Left ventricle myocardium inferior (tissue), 1 donor: ENCODE data around the gene SLC22A8. TPM values are rescaled to one million over a fixed set of nuclear protein-coding genes. Genes with fewer than 3 reads are reported as not detected.

Source experiments
- DNase-seq: peaks from one replicate; pipeline ENCODE4 v3.0.0-alpha.2; 2020
- H3K27ac ChIP-seq: fragments of 200-600 bp; replicated peaks from 2 replicates; pipeline ENCODE4 v1.8.0; 2021
- H3K27me3 ChIP-seq: fragments of 200-600 bp; 2 replicates; pipeline ENCODE4 v1.8.0; 2021; ENCODE audit warnings: low read depth
- H3K36me3 ChIP-seq: fragments of 200-600 bp; 2 replicates; pipeline ENCODE4 v1.8.0; 2021
- H3K4me1 ChIP-seq: fragments of 200-600 bp; 2 replicates; pipeline ENCODE4 v1.8.0; 2021
- H3K4me3 ChIP-seq: fragments of 200-600 bp; 2 replicates; pipeline ENCODE4 v1.8.0; 2021; ENCODE audit warnings: mild to moderate bottlenecking, moderate library complexity
- H3K9me3 ChIP-seq: fragments of 200-600 bp; replicated peaks from 2 replicates; pipeline ENCODE4 v1.8.0; 2021
- intact Hi-C: fragments of 100-400 bp; cut with micrococcal nuclease; formaldehyde crosslinking; loops from one replicate; pipeline ENCODE4 v1.11.0; 2022
- total RNA-seq: library from RNA; stranded (reverse); fragmentation: NEBNext Ultra II Directional; extraction: Animal tissue kit (Norgen Biotek cat#: 25700); gene quantifications from one replicate; pipeline ENCODE4 v1.2.1, GENCODE V29; 2021
- TF ChIP-seq, protein P1 (sequence below): fragments of 200-600 bp; IDR thresholded peaks from 2 replicates; pipeline ENCODE4 v1.8.0; 2021; ENCODE audit warnings: antibody characterized with exemption, mild to moderate bottlenecking, borderline replicate concordance
- donor health status: DM: no; HTN: yes; CAD: no; lungs with severe emphysema.

The SLC22A8 gene
- total RNA-seq, 1 donor from 2014 or later = not detected

DNA sequence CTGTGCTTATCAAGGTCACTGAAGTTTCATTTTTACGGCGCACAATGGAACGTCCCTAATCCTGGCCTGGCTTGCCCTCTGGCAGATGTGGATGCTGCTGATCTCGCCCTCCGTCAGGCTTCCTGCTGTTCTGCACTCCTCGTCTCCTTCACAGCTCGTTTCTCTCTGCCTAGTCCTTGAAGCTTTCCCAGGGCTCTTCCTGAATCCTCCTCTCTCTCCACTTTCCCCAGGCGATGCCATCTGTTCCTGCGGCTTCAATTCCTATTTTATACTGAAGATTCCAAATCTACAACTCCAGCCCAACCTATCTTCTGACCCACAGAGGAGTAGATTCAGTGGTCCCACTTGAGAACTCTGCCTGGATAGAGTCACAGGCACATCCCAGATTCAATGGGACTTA lies 14.2 kb downstream of the SLC22A8 start:
- Histone ChIP-seq H3K36me3 (no peaks in the 10 kb centered on the region), H3K4me1 (no peaks in the 10 kb centered on the region), H3K27ac (no peak overlapping the region), H3K4me3 (no peak overlapping the region), H3K9me3 (no peaks in the 10 kb centered on the region), H3K27me3 (peaks cover 19% of the 10 kb centered on the region)
- intact Hi-C loops = no loop called here
- TF ChIP-seq, protein P1, sequence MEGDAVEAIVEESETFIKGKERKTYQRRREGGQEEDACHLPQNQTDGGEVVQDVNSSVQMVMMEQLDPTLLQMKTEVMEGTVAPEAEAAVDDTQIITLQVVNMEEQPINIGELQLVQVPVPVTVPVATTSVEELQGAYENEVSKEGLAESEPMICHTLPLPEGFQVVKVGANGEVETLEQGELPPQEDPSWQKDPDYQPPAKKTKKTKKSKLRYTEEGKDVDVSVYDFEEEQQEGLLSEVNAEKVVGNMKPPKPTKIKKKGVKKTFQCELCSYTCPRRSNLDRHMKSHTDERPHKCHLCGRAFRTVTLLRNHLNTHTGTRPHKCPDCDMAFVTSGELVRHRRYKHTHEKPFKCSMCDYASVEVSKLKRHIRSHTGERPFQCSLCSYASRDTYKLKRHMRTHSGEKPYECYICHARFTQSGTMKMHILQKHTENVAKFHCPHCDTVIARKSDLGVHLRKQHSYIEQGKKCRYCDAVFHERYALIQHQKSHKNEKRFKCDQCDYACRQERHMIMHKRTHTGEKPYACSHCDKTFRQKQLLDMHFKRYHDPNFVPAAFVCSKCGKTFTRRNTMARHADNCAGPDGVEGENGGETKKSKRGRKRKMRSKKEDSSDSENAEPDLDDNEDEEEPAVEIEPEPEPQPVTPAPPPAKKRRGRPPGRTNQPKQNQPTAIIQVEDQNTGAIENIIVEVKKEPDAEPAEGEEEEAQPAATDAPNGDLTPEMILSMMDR = no peak
- no peak for DNase-seq

DNA sequence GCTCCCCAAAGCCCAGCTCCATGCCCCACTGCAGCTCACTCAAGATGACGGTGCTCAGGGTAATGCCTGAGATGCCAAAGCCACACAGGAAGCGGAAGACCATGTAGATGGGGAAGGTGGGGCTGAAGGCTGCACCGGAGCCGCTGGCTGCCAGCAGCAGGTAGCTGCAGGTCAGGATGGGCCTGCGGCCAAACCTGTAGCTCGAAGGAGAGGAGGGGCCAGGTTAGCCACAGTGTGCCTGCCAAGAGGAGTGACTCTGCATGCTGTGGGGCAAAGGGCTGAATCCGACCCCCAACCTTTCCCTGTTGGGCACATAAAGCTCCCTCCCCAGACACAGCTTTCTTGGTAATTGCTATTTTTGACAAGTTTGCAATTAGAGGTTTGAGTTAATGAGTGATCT lies 16.0 kb downstream of the SLC22A8 start:
- Histone ChIP-seq H3K27ac (no peak overlapping the region), H3K27me3 (peaks cover 27% of the 10 kb centered on the region), H3K36me3 (no peaks in the 10 kb centered on the region), H3K9me3 (no peaks in the 10 kb centered on the region), H3K4me1 (no peaks in the 10 kb centered on the region), H3K4me3 (no peak overlapping the region)
- intact Hi-C loops = no loop called here
- TF ChIP-seq, protein P1 = no peak
- DNase-seq = no peak

- TF ChIP-seq, protein P1 = no peak
- Histone ChIP-seq H3K27me3 (peaks cover 27% of the 10 kb centered on the region), H3K4me1 (no peaks in the 10 kb centered on the region), H3K9me3 (no peaks in the 10 kb centered on the region), H3K4me3 (no peak overlapping the region), H3K27ac (no peak overlapping the region), H3K36me3 (no peaks in the 10 kb centered on the region)
- intact Hi-C loops = no loop called here
- DNase-seq = no peak
Measured at GRCh38 chr11:62999156-62999555, 16.5 kb downstream of the SLC22A8 start.

- no peak for DNase-seq
- Histone ChIP-seq H3K27ac (no peak overlapping the region), H3K4me3 (no peak overlapping the region), H3K27me3 (peaks cover 27% of the 10 kb centered on the region), H3K9me3 (no peaks in the 10 kb centered on the region), H3K36me3 (no peaks in the 10 kb centered on the region), H3K4me1 (no peaks in the 10 kb centered on the region)
- TF ChIP-seq, protein P1 = no peak
- intact Hi-C loops = no loop called here
Measured at GRCh38 chr11:62996271-62996670, 19.4 kb downstream of the SLC22A8 start.

DNA sequence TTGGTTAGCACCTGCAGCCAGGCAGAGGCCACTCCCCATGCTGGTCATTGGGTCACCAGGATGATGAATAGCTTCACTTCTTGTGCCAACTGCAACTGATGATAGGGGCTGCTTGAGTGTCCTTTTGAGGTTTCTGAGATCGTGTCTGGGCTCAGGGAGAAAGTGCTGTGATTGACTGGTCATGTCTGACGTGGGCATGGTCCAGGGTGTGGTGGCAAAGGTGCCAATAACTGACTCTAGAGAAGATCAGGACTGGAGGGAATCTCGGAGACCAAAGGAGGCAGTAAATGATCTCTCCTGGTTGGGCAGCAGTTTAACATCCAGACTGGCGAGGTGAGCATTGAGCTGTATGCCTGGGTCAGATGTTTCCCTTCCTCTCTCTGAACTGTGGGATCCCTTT lies 20.9 kb downstream of the SLC22A8 start:
- no peak overlapping the region for H3K4me3 ChIP-seq
- H3K9me3 ChIP-seq = no peaks in the 10 kb centered on the region
- H3K27ac ChIP-seq = no peak overlapping the region
- DNase-seq = no peak
- no peaks in the 10 kb centered on the region for H3K4me1 ChIP-seq
- intact Hi-C loops = no loop called here
- TF ChIP-seq, protein P1 = no peak
- peaks cover 27% of the 10 kb centered on the region for H3K27me3 ChIP-seq
- H3K36me3 ChIP-seq = no peaks in the 10 kb centered on the region

DNA sequence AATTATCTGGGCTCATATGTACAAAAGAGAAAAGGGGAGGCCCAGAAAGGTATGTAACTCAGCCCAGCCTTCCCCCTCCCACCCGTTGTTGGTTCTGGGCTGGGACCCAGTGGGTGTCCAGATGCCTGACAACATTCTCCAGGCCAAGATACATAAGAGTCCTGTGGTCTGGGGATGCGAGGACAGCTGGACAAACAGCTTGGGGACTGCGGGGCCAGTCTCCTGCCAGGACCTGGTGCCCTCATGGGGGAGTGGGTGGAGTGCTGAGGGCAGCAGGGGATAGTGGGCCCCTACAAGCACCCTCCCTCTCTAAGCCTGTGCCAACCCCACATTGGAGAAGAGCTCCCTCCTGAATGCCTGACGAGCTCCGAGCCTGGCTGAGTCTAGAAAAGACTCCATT lies 27.4 kb downstream of the SLC22A8 start:
- H3K27ac ChIP-seq = no peak overlapping the region
- DNase-seq = no peak

More for the DNA sequence above, 27.4 kb downstream of the SLC22A8 start:
- H3K36me3 ChIP-seq = no peaks in the 10 kb centered on the region
- intact Hi-C loops = no loop called here
- no peaks in the 10 kb centered on the region for H3K9me3 ChIP-seq
- TF ChIP-seq, protein P1 = no peak
- no peak overlapping the region for H3K4me3 ChIP-seq
- H3K4me1 ChIP-seq = no peaks in the 10 kb centered on the region
- no peaks in the 10 kb centered on the region for H3K27me3 ChIP-seq
